RWPE2 (cell line): ENCODE measurements around the gene SIGLEC12.
"Not testable (repeated sequence)": the region's sequence is repeated elsewhere in the genome, so short reads cannot be mapped to it uniquely, and the experiment has no call there.

Experiments used
- ATAC-seq: fragments of 200-7000 bp; cut with Tn5 transposase; 3 replicates; pipeline ENCODE4 v1.9.1; 2021; ENCODE audit warnings: low read depth
- DNase-seq: peaks from one replicate; pipeline ENCODE4 v3.0.0-alpha.2; 2020; ENCODE audit warnings: low spot score
- H3K27ac ChIP-seq: fragments of 450-650 bp; 2 replicates; pipeline ENCODE4 v1.5.1; 2017; ENCODE audit warnings: mild to moderate bottlenecking; ENCODE audit not compliant: poor library complexity, severe bottlenecking
- H3K27me3 ChIP-seq: fragments of 250-450 bp; sonication (Bioruptor Pico); 2 replicates; pipeline ENCODE4 v1.5.1; 2021; ENCODE audit warnings: mild to moderate bottlenecking, moderate library complexity; ENCODE audit not compliant: insufficient read depth, poor library complexity, severe bottlenecking
- H3K36me3 ChIP-seq: fragments of 250-450 bp; sonication (Bioruptor Pico); 2 replicates; pipeline ENCODE4 v1.5.1; 2020; ENCODE audit warnings: low read depth, mild to moderate bottlenecking, moderate library complexity
- H3K4me1 ChIP-seq: fragments of 250-450 bp; sonication (Bioruptor Pico); 2 replicates; pipeline ENCODE4 v1.5.1; 2021; ENCODE audit warnings: mild to moderate bottlenecking, moderate library complexity; ENCODE audit not compliant: insufficient read depth, poor library complexity, severe bottlenecking
- H3K4me3 ChIP-seq: fragments of 250-450 bp; sonication (Bioruptor Pico); 2 replicates; pipeline ENCODE4 v1.5.1; 2021; ENCODE audit warnings: mild to moderate bottlenecking, moderate library complexity; ENCODE audit not compliant: severe bottlenecking
- H3K9me3 ChIP-seq: fragments of 250-450 bp; sonication (Bioruptor Pico); 2 replicates; pipeline ENCODE4 v1.5.1; 2021; ENCODE audit warnings: mild to moderate bottlenecking, moderate library complexity; ENCODE audit not compliant: severe bottlenecking
- CTCF ChIP-seq: fragments of 450-650 bp; IDR thresholded peaks from one replicate; pipeline ENCODE4 v1.5.1; 2017; ENCODE audit warnings: mild to moderate bottlenecking, moderate library complexity; ENCODE audit not compliant: poor library complexity, severe bottlenecking

The SIGLEC12 gene

GRCh38 chr19:51448411-51449016 is 53.1 kb downstream of the SIGLEC12 start:
- DNase-seq = no peak
- no peak for TF ChIP-seq CTCF
- ATAC-seq = no peak
- Histone ChIP-seq H3K4me1 (no peaks in the 10 kb centered on the region), H3K9me3 (no peaks in the 10 kb centered on the region), H3K36me3 (no peaks in the 10 kb centered on the region), H3K4me3 (no peak overlapping the region), H3K27me3 (no peaks in the 10 kb centered on the region), H3K27ac (no peak overlapping the region)

- Histone ChIP-seq H3K27me3 (no peaks in the 10 kb centered on the region), H3K27ac (no peak overlapping the region), H3K4me1 (no peaks in the 10 kb centered on the region), H3K4me3 (no peak overlapping the region), H3K36me3 (no peaks in the 10 kb centered on the region), H3K9me3 (no peaks in the 10 kb centered on the region)
- ATAC-seq (no peak), DNase-seq (no peak)
- no peak for TF ChIP-seq CTCF
Observed at GRCh38 chr19:51448011-51448410, 53.6 kb downstream of the SIGLEC12 start.

- not testable (repeated sequence) for H3K4me3 ChIP-seq, DNase-seq, ATAC-seq, H3K27ac ChIP-seq, H3K4me1 ChIP-seq, H3K9me3 ChIP-seq, H3K27me3 ChIP-seq, H3K36me3 ChIP-seq
Observed at GRCh38 chr19:51447510-51447909, 54.1 kb downstream of the SIGLEC12 start.

- DNase-seq (no peak), ATAC-seq (peak; percentile 58)
- peaks cover 16% of the 10 kb centered on the region for H3K27me3 ChIP-seq
- no peak for TF ChIP-seq CTCF
- H3K4me3 ChIP-seq = no peak overlapping the region
- no peaks in the 10 kb centered on the region for H3K36me3 ChIP-seq
- H3K9me3 ChIP-seq = no peaks in the 10 kb centered on the region
- no peaks in the 10 kb centered on the region for H3K4me1 ChIP-seq
- no peak overlapping the region for H3K27ac ChIP-seq
Observed at GRCh38 chr19:51441410-51442390, 59.9 kb downstream of the SIGLEC12 start.
